NCI-H524 (cell line): ENCODE results near the gene JADE2.

ENCODE experiments used
- DNase-seq, 2 experiments: peaks; one replicate each; lab custom pipeline; 2025; lab: John Stamatoyannopoulos, UW

The JADE2 gene

GRCh38 chr5:134529460-134529859 lies 4.0 kb downstream of the JADE2 start:
- DNase-seq, result no peak

DNA sequence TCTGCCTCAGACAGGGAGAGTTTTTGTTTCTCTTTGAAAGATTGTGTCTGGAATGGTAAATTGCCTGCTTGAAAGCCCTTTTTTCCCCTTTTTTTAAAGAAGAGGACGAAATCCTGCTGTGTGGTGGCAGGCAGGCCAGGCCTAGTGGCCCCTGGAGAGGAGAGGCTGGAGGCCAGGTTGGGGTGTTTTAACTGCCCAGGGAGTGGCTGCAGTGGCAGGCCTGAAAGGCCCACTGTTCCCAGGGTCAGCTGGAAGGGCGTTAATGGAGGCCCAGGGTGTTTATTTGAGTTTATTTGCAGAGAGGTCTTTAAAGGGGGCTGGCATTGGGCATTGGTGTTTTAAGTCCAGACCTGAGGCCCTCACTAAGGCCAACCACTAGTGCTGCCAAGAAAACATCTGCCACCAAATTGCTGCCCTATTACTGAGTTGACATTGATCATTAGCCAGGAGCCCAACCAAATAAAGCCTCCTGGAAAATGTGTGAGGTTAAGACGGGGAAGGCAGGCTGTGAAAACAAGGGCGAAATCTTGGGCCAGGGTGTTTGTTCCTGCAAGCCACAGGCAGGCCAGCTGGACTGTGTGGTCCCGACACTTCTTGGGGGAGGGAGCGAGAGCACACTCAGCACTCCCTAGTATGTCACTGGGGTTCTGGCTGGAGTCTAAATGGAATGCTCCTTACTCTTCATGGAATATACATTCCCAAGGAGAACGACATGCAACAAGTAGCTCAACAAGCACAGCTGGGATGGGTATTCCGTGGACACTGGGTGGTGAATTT lies 5.0 kb downstream of the JADE2 start:
- peak in 1 of 2 experiments; percentile 26 for DNase-seq

DNA sequence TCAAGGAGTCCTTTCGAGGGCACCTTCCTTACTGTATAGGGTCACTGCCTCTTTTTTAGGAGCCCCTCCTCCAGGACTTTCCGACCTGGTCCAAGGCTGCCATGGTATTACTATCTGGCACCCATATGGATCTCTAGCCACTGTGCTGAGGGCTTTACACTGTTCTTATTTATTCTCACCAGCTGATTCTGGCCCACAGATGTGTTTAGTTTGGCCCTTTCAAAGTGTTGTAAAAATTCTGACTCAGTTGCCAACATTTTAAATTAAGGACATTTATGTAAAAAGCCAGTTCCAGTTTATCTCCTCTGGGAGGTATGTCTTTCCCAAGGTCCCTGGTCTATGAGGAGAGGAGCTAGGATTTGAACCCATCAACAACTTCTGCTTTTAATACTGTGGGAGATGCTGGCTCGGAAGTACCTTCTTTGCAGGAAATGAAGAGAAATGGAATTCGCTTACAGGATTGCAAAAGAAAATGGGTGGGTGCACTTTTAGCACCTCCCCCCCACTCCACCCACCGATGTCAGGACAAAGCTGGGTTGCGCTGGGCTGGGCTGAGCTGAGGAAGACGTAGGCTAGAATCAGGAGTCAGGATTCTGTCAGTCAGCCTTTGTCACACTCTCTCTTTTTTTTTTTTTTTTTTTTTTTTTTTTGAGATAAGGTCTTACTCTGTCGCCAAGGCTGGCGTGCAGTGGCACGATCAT lies 7.8 kb downstream of the JADE2 start:
- DNase-seq, result no peak

- DNase-seq, result peak in 1 of 2 experiments; percentile 41
Observed at GRCh38 chr5:134534058-134534725, 8.7 kb downstream of the JADE2 start.

- peak in 1 of 2 experiments; percentile 58 for DNase-seq
Observed at GRCh38 chr5:134534726-134535110, 9.2 kb downstream of the JADE2 start.

DNA sequence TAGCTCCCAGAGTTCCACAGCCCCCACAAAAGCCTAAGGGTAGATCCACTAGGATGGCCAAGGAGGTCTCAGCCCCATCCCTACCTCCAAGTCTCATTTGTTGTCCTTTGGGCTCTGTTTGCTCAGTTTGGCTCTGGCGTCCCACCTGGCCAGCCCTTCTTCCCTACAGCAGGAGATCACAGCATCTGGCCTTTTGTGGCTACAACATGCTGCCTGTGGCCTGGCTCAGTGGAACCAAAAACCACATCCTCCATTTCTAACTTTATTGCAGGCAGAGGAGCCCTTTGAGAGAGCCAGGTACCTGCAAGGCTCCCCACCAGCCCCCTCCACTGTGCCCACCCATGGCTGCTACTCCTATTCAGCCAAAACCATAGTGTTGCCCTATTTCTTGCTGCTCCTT lies 11.4 kb downstream of the JADE2 start:
- no peak for DNase-seq

DNA sequence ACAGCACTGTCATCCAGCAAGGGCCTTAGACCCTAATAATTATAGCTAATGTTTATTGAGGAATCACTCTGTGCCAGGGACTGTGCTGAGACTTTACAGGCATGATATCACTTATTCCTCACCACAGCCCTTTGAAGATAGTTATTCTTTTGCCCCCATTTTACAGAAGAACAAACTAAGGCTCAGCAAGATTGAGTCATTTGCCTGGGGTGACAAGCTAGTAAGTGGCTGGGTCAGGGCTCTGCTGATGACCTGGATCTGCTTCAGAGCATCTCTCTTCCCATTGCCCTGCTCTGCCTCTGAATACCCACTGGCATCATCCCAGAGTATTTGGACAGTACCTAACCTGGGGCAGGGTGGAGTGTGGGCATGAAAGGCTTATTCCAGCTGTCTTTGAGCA lies 11.8 kb downstream of the JADE2 start:
- no peak for DNase-seq

GRCh38 chr5:134538296-134538695 lies 12.8 kb downstream of the JADE2 start:
- no peak for DNase-seq

DNA sequence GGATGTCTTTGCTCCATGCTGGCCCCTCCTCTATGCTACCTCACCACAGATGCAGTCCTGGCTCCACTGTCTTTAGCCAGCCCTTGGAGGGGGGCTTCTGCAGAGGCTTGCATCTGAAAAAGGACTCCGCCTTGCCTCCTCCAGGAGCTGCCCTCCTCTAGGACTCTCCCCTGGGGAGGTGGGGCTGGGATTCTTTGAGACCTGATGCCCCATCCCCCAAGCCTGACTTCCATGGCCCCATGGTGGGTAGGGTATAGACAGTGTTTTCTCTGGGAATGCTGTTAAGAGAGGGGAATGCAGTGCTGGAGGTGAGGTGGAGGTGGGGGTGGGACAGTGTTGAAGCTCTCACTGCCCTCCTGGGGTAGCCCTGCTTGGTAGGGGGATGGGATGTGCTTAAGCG lies 14.3 kb downstream of the JADE2 start:
- no peak for DNase-seq

DNA sequence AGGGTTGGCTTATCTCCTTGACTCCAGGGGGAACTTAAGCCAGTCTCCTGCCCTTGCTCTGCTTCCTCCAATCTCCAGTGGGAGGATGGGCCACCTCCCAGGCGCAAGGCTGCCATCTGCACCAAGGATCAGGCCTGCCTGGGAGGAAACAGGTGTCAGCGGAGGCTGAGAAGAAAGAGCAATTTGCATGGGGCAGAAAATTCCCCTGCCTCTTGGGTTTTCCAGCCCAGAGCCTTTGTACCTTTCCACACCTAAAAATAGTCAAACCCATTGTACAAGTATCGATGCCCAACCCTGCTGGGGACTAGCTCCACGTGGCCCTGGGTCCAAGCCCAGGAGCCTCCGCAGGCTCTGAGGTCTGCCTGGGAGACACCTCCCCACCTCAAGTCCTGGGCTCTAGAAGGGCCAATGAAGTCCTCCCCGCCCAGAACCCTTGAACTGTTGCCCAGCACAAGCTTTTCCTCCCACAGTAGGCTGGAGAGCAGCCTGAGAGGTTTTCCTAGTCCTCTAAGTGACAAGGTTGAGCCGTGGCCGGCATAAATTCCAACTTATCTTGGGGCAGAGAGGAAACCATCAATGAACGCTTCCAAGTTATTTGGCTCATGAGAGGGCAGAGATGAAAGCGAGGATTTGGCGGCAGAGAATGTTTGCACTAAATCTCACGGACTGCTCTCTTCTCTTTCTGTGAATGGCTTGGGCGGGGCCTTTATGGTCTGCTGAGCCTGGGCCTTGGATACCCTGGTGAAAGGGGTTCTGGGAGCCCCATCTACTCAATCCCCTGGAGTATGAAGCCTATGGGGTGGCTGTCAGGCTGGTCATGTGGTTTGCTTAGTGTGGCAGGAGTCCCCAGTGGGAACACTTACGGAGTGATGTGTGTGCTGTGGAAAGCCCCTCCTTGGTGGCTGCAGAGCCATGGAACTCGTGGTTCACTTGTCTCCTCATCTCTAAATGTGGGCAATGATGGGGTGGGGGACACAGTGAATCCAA lies 15.6 kb downstream of the JADE2 start:
- peak in 1 of 2 experiments; percentile 22 for DNase-seq

DNA sequence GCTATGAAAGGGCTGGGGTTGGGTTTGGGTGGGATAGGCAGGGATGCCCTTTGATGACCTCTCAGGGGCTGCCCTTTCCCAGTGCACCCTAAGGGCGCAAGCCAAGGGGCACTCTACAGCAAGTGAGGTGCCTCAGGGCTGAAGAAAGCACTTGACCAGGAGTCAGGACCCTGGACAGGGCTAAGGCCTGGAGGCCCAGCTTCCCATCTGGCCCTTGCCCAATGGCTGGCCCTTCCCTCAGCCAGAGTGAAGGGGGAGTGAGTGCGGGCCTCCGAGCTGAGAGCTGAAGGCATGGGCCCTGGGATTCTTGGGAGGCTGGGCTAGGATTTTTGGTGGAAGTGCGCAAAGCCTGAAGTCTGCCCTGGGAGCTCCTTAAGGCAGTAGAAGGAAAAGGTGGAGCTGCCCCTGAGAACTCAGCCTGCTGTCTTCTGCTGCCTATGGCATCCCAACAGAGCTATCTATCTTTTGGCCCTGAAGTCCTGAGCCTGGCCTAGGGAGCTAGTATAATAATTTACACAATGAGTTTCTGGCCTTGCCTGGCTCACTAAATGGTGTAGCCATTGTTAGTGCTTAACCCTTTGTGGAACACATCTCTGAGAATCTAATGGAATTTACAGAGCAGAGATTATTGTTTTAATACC lies 16.4 kb downstream of the JADE2 start:
- no peak for DNase-seq

- DNase-seq, result no peak
Observed at GRCh38 chr5:134543820-134544614, 18.5 kb downstream of the JADE2 start.

DNA sequence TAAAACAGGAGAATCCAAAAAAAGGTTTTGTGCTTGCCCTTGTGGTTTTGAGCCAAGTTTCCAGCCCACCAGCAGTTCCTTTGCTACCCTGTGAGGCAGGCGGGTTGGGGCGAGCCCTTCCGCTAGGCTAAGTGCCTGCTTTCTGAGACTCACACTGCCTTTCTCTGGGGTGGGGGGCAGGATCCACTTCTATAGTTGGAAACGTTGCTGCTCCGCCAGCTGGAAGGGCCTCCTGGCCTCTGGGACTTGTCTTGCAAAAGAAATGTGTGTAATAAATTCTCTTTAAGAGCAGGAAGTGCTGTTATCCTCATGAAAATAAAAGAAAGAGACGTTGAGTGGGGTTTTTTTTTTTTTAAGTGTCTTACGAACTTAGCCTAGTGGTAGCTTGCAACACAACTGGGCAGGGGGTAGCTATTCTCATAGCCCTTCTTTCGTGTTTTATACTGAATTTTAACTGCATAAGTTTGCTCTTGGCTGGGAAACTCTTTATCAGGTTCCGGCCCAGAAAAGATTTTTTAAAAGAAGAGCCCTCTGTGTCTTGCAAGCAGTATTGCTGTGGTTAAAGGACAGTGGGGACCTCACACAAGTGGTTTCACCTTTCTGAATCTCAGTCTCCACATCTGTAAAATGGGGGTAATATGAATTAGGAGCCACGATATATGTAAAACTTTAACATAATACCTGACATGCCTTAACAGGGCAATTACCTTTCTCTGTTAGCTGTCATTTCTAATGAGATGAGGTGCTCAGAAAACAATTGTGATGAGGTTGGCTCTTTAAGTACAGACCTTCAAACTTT lies 19.8 kb downstream of the JADE2 start:
- no peak for DNase-seq

DNA sequence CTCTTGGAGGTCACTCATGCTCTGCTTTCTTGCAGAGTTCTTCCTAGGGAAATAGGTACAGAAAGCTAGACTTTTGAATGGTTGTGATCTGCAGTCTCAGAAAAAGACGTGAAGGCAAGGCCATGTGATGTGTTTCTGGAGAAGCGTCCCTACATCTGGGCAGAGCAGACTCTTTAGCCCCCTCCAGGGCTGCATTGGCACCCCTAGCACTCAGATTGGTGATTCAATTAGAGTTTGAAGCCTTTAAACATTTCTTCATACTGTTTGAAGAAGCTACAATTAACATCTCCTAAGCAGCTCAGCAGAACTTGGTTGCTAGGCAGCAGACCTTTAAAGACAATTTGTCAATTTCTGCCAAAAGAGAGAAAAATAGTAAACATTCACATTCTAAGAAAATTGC lies 21.6 kb downstream of the JADE2 start:
- no peak for DNase-seq

GRCh38 chr5:134547579-134547978 lies 22.1 kb downstream of the JADE2 start:
- no peak for DNase-seq

DNA sequence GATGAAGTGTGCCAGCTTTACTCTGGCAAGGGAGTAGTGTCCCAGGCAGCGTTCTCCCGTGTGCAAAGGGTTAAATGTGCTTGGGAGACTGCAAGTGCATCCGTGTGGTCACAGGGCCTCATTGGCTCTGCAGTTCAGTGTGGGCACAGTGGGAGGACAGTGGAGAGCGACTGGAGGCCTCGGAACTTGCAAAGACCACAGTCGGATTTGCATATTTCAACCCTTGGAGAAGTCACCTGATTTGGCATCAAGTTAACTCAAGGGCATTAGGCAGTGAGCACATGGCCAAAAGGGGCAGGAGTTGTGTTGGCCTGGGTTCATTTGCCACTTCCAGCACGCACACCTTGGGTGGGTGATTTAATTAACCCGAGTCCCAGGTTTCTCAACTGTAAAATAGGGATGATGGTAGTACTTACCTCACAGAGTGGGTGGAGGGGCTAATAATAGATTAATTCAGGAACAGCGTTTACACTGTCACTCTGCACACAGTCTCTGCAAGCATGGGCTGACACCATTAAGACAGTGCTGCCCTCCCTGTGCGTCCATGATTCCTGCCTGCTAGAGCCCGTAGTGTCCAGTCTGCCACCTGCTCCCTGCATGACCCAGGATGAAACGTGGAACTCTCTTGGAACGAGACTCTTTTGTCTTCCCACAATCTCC lies 22.7 kb downstream of the JADE2 start:
- no peak for DNase-seq

- DNase-seq, result no peak
Observed at GRCh38 chr5:134549714-134550113, 24.2 kb downstream of the JADE2 start.

- no peak for DNase-seq
Observed at GRCh38 chr5:134550271-134551214, 25.1 kb downstream of the JADE2 start.
